Thyroid gland (tissue), 4 donors: Measurements from ENCODE around the gene VASP. TPM values are rescaled to one million over a fixed set of nuclear protein-coding genes. Genes with fewer than 3 reads are reported as not detected.
A peak's percentile ranks its signal among the peaks of the same experiment; 100 is the strongest.

Source experiments
- DNase-seq, 2 donors: peaks; one replicate each; pipeline ENCODE4 v3.0.0-alpha.2; 2019
- H3K27ac ChIP-seq, 3 donors: fragments of 200-600 bp; sonication (generic); 1 replicate in 2 of 3; 2 replicates in 1 of 3; pipeline ENCODE4 v1.5.1; 2016 to 2019; ENCODE audit warnings: mild to moderate bottlenecking in 1 of 3, moderate library complexity in 1 of 3
- H3K27me3 ChIP-seq: fragments of 200-600 bp; sonication (generic); one replicate; pipeline ENCODE4 v1.5.1; 2019
- H3K36me3 ChIP-seq, 2 donors: fragments of 200-600 bp; sonication (generic); one replicate each; pipeline ENCODE4 v1.5.1; 2016 to 2019
- H3K4me1 ChIP-seq, 2 donors: fragments of 200-600 bp; sonication (generic); one replicate each; pipeline ENCODE4 v1.5.1; 2017 to 2019
- H3K4me3 ChIP-seq, 3 donors: fragments of 200-600 bp; sonication (generic); replicated peaks in 1 of 3; 1 replicate in 2 of 3; 2 replicates in 1 of 3; pipeline ENCODE4 v1.5.1; 2016; ENCODE audit warnings: mild to moderate bottlenecking in 1 of 3
- H3K9me3 ChIP-seq: fragments of 200-600 bp; sonication (generic); one replicate; pipeline ENCODE4 v1.5.1; 2017
- POLR2A ChIP-seq, 2 donors: fragments of 450-650 bp; IDR thresholded peaks; one replicate each; pipeline ENCODE4 v1.6.1; 2017; ENCODE audit warnings: antibody characterized with exemption in 2 of 2, mild to moderate bottlenecking in 2 of 2, moderate library complexity in 1 of 2
- WGBS, 2 donors: methylation state at CpG; one replicate each; pipeline ENCODE4 v1.1.5; 2017; 5-methylcytosine and 5-hydroxymethylcytosine counted together
- intact Hi-C: fragments of 100-400 bp; cut with DNase I; formaldehyde crosslinking; loops from one replicate; pipeline ENCODE4 v1.15.1; 2023
- total RNA-seq, 4 donors: library from RNA; depleted of rRNA; stranded (reverse); fragments of >200 nt; gene quantifications; one replicate each; pipeline ENCODE4 v1.2.3, GENCODE V29; 2016
- TF ChIP-seq, protein P1 (sequence below), 6 experiments: fragments of 200-600 bp in 3 of 6; fragments of 450-650 bp in 3 of 6; sonication (generic) in 3 of 6; IDR thresholded peaks; one replicate each; pipeline ENCODE4 v1.5.1; 2016 to 2019; ENCODE audit warnings: antibody characterized with exemption in 6 of 6, mild to moderate bottlenecking in 2 of 6, inconsistent platforms in 1 of 6, moderate library complexity in 1 of 6

The VASP gene
- total RNA-seq, 4 donors from 2014 or later: 34.3 to 50.8 (median 45.1) TPM

DNA sequence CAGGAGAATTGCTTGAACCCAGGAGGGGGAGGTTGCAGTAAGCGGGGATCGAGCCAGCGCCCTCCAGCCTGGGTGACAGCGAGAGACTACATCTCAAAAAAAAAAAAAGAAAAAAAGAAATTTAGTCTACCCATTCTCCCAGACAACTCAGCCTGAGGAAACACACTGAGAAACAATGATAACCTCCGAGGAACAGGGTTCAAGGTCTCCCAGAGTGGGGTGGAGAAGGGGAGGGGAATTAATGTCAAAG is 1.4 kb upstream of the VASP start:
- H3K9me3 ChIP-seq: no peaks in the 10 kb centered on the region
- TF ChIP-seq, protein P1, sequence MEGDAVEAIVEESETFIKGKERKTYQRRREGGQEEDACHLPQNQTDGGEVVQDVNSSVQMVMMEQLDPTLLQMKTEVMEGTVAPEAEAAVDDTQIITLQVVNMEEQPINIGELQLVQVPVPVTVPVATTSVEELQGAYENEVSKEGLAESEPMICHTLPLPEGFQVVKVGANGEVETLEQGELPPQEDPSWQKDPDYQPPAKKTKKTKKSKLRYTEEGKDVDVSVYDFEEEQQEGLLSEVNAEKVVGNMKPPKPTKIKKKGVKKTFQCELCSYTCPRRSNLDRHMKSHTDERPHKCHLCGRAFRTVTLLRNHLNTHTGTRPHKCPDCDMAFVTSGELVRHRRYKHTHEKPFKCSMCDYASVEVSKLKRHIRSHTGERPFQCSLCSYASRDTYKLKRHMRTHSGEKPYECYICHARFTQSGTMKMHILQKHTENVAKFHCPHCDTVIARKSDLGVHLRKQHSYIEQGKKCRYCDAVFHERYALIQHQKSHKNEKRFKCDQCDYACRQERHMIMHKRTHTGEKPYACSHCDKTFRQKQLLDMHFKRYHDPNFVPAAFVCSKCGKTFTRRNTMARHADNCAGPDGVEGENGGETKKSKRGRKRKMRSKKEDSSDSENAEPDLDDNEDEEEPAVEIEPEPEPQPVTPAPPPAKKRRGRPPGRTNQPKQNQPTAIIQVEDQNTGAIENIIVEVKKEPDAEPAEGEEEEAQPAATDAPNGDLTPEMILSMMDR (IDR thresholded peaks at IDR 0.05): no peak
- TF ChIP-seq POLR2A (IDR thresholded peaks at IDR 0.05): no peak
- WGBS, 2 donors: 56 to 61% methylated on average over 5 of the region's 5 CpGs
- intact Hi-C loops: no loop called here
- peaks cover 11 to 15% of the 10 kb centered on the region in 2 donors for H3K4me1 ChIP-seq
- H3K36me3 ChIP-seq: no peaks in the 10 kb centered on the region
- no peaks in the 10 kb centered on the region for H3K27me3 ChIP-seq
- no peak for DNase-seq
- peak overlapping the region in 1 of 3 donors; percentile 100 for H3K4me3 ChIP-seq
- peak overlapping the region; percentile 0 to 88 (median 75) for H3K27ac ChIP-seq

DNA sequence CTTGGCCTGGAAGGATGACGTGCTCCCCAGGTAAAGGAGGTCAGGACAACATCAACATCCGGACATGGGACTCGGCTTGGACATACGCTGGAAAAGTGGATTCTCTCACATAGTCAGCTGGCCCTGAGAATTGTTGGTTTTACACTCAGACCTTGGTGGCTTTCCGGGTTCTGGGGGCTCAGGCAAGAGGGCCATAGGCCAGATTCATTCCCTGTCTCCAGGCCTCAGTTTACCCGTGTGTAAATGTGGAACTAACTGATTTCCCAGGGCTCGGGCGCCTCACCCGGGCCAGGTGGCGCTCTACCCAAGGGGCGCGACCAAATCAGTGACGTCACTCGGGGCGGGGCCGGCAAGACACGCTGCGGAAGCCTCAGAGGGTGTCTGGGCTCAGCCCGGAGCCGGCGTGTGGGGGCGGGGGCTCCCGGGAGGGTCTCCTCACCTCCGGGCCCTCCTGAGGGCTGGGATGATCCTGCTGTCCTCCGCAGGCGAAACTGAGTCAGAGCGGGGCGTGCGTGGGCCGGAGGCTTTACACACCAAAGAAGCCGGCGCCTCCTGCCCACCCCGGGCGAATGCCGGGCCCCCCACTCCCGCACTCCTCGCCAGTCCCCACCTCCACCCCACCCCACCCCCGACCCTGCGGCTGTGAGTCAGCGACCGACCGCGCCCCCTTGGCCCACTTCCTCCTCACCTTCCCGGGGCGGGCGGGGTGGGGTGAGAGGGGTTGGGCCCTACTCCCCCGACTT is 862 bp upstream of the VASP start:
- H3K4me3 ChIP-seq: peak overlapping the region; percentile 44 to 100 (median 88)
- H3K27me3 ChIP-seq: no peaks in the 10 kb centered on the region
- no peaks in the 10 kb centered on the region for H3K9me3 ChIP-seq
- TF ChIP-seq, protein P1 (IDR thresholded peaks at IDR 0.05): peak in 4 of 6 experiments; percentile 19 to 48 (median 34)
- peak in 1 of 2 donors; percentile 78 for TF ChIP-seq POLR2A (IDR thresholded peaks at IDR 0.05)
- DNase-seq: peak; percentile 93 to 95
- peaks cover 11 to 15% of the 10 kb centered on the region in 2 donors for H3K4me1 ChIP-seq
- intact Hi-C loops: no loop called here
- H3K36me3 ChIP-seq: no peaks in the 10 kb centered on the region
- WGBS, 2 donors: 1 to 2% methylated on average over 8 to 16 of the region's 47 CpGs
- H3K27ac ChIP-seq: peak overlapping the region; percentile 75 to 88 (median 85)

DNA sequence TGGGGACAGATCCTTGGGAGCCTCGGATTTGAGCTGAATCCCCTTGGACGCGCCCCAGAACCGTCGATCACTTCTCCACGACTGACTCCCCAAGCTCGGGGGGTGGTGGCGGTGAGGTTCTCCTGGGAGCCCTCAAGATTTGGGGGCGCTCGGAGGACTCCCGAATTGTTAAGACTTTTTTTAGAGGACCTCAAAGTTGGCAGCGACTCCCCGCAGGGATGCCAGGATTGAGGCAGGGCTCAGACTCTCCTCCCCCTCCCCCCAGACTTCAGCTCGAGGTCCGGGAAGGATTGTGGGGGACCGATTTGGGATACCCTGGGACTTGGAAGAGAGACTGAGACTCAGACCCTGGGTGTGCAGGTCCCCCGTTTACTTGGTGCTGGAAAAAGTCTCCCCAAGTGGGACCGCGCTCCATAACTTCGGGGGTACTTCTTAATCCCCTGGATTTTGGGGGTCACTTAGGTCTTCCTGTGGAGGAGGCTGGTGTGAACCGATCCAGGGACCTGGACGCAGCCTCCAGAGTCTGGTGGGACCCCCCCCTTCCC is 665 bp downstream of the VASP start:
- Histone ChIP-seq H3K27me3 (no peaks in the 10 kb centered on the region), H3K4me1 (peaks cover 14 to 15% of the 10 kb centered on the region in 2 donors), H3K36me3 (no peaks in the 10 kb centered on the region), H3K4me3 (peak overlapping the region; percentile 44 to 100 (median 88)), H3K9me3 (no peaks in the 10 kb centered on the region), H3K27ac (peak overlapping the region; percentile 75 to 92 (median 88))
- intact Hi-C loops: no loop called here
- no peak for TF ChIP-seq POLR2A (IDR thresholded peaks at IDR 0.05)
- TF ChIP-seq, protein P1 (IDR thresholded peaks at IDR 0.05): no peak
- DNase-seq: peak; percentile 47 to 48
- WGBS, 2 donors: 2% methylated on average over 22 of the region's 22 CpGs; no CpG with 5 or more reads in 1 of the 2 donors

DNA sequence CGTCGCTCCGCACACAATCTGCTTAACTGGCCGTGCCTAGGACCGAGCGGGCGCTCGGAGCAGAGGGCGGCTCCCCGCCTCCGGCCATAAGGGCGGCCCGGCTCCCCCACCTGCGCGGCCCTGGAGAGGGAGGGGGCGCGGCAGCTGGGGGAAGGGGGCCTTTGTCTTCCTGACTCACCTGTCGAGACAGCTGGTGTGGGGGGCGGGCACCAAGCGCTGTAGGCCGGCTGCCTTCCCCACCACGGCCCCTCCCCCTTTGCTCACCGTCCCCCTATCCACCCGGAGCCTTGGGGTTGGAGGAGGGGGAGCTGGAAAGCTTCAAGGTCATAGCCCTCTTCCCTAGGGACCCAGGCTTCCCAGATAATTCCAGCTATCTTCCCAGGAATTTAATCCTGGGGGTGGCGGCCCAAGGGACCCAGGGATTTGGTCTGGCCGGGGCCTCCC is 1.2 kb downstream of the VASP start:
- Histone ChIP-seq H3K27me3 (no peaks in the 10 kb centered on the region), H3K4me1 (peaks cover 15 to 17% of the 10 kb centered on the region in 2 donors), H3K4me3 (peak overlapping the region; percentile 44 to 100 (median 88)), H3K27ac (peak overlapping the region; percentile 75 to 92 (median 88)), H3K9me3 (no peaks in the 10 kb centered on the region), H3K36me3 (no peaks in the 10 kb centered on the region)
- WGBS, 2 donors: 2 to 17% methylated on average over 1 to 13 of the region's 26 CpGs
- intact Hi-C loops: no loop called here
- TF ChIP-seq, protein P1 (IDR thresholded peaks at IDR 0.05): no peak
- no peak for TF ChIP-seq POLR2A (IDR thresholded peaks at IDR 0.05)
- DNase-seq: peak; percentile 66 to 71
